LNCAP (cell line): Measurements from ENCODE around the gene PECR.

ENCODE experiments used
- CTCF ChIP-seq: fragments of 450-650 bp; IDR thresholded peaks from 2 replicates; pipeline ENCODE4 v1.5.1; 2017; ENCODE audit warnings: mild to moderate bottlenecking

Gene PECR

GRCh38 chr2:216051350-216051749 is 30.3 kb downstream of the PECR start:
- no peak for TF ChIP-seq CTCF

DNA sequence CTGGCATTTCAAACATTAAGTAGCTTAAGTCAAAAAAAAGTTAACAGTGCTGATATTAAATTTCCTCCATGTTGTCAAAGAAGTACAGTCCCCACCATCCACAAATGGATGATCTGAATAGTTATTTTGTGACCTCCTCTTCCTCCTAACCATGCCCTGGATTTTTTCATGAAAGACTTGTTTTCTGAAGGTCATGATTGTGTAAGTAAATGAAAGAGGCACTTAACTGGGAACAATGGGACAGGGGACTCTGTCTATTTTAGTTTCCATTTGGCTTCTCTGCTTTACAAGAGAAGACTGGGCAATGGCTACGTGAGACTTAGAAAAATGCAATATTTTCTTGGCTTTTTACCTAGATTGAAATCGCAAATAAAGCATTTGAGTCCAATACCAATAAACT is 32.2 kb downstream of the PECR start:
- TF ChIP-seq CTCF: no peak

DNA sequence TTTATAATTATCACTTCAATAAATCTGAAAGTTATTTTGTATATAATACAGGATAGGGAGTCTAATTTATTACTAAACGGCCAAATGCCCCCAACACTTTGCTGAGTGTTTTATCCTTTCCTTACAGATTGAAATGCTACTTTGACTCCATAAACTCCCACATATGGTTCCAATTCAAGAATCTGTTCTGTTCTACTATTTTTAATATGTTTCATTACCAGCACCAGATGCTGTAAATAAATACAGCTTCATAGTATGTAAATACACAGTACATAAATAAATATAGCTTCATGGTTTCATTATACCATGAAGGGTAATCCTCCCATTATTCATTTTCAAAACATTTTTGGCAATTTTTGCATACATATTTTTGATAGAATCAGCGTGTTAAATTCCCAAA is 34.2 kb downstream of the PECR start:
- no peak for TF ChIP-seq CTCF

GRCh38 chr2:216044883-216045486 is 36.6 kb downstream of the PECR start:
- TF ChIP-seq CTCF: no peak

DNA sequence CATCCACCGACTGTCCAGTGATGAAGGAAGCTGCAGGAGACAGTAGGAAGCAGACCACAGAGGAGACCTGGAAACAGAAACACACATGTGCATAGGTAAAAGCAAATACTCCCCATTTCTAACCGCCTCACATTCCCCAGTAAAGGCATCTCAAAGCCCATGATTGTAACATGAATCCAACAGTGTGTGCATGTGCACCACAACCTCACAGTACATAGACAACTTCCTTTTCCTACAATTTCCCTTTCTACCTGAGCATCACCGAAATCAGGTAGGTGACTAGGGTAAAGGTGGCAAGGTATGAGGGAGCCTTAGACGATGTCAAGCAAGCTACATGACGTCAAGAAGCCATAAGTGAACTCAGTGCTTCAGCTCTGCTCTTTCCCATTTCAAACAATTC is 37.7 kb downstream of the PECR start:
- TF ChIP-seq CTCF: no peak

DNA sequence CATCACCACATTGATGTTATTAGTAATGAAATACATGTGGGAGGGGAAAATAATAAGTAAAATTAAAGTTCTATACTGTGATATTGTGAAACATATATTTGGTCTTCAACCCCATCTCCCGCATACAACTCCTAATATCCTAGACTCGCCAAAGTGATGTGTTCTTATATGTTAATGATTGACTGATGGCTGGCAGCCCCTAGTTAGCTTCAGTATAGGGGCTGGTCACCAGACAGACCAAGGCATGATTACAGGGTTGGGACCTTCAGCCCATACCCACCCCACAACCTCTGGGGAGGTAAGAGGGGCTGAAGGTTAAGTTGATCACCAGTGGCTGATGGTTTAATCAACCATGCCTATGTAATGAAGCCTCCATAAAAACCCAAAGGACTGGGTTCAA is 40.2 kb downstream of the PECR start:
- no peak for TF ChIP-seq CTCF

- TF ChIP-seq CTCF: no peak
Measured at GRCh38 chr2:216039918-216040317, 41.7 kb downstream of the PECR start.

DNA sequence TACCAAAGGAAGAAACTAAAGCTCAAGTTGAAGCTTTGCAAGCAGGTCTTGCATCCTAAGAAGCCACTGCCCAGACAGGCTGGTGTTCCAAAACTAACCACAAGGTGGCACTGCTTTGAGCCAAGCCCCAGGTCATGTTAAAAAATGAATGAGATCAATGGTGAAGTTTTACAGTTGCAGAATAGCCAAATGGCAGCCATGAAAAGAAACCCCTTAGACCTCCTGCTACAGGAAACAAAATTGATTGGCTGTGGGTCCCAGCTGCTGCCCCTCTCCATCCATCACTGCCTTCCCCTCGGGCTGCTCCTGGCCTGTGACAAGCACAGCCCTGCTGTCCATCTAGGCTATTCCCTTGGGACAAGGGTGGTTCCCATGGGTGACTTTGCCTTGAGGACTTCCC is 47.5 kb downstream of the PECR start:
- TF ChIP-seq CTCF: peak; percentile 80
